Ovary (tissue), 9 donors: Measurements from ENCODE around the gene CD177. TPM values are rescaled to one million over a fixed set of nuclear protein-coding genes. Genes with fewer than 3 reads are reported as not detected.
"Not testable (repeated sequence)": the region's sequence is repeated elsewhere in the genome, so short reads cannot be mapped to it uniquely, and the experiment has no call there.

Experiments
- DNase-seq, 5 donors: peaks; one replicate each; pipeline ENCODE4 v3.0.0-alpha.2; 2019 to 2020
- H3K27ac ChIP-seq, 2 donors: fragments of 200-600 bp; one replicate each; pipeline versions ENCODE4 v1.5.1 to v1.8.0; 2019 to 2022
- H3K27me3 ChIP-seq: fragments of 200-600 bp; one replicate; pipeline ENCODE4 v1.8.0; 2022
- H3K36me3 ChIP-seq: fragments of 200-600 bp; sonication (generic); one replicate; pipeline ENCODE4 v1.5.1; 2019
- H3K4me1 ChIP-seq: one replicate; pipeline ENCODE4 v1.8.1; 2013; ENCODE audit warnings: mild to moderate bottlenecking, moderate library complexity; ENCODE audit not compliant: insufficient read depth
- H3K4me3 ChIP-seq: fragments of 200-600 bp; sonication (generic); one replicate; pipeline ENCODE4 v1.5.1; 2017
- H3K9me3 ChIP-seq, 2 donors: fragments of 200-600 bp in 1 of 2; sonication (generic) in 1 of 2; one replicate each; pipeline versions ENCODE4 v1.5.1 to v1.8.1; 2013 to 2019; ENCODE audit warnings: mild to moderate bottlenecking in 1 of 2, moderate library complexity in 1 of 2
- CTCF ChIP-seq, 3 donors: fragments of 450-650 bp in 2 of 3; fragments of 200-600 bp in 1 of 3; IDR thresholded peaks; one replicate each; pipeline versions ENCODE4 v1.5.1 to v1.8.0; 2016 to 2022; ENCODE audit warnings: antibody characterized with exemption in 3 of 3, mild to moderate bottlenecking in 1 of 3
- EP300 ChIP-seq: sonication (generic); formaldehyde crosslinking; IDR thresholded peaks from one replicate; pipeline ENCODE4 v1.6.1; 2017; ENCODE audit warnings: antibody characterized with exemption
- POLR2A ChIP-seq: fragments of 450-650 bp; IDR thresholded peaks from one replicate; pipeline ENCODE4 v1.6.1; 2017; ENCODE audit warnings: antibody characterized with exemption, mild to moderate bottlenecking, moderate library complexity
- WGBS, 3 donors: extraction: QIAGEN DNeasy Blood & Tissue Kit in 1 of 3; methylation state at CpG; one replicate each; pipeline versions ENCODE4 v1.1.5 to v1.1.7; 2013 to 2017; 5-methylcytosine and 5-hydroxymethylcytosine counted together
- intact Hi-C, 4 donors: fragments of 100-400 bp; cut with DNase I; formaldehyde crosslinking; loops; one replicate each; pipeline versions ENCODE4 v1.11.0 to v1.15.1; 2022 to 2023
- polyA plus RNA-seq, 2 donors: library from polyadenylated mRNA; stranded (reverse); fragments of 200-250 nt in 1 of 2; fragments of 350-450 nt in 1 of 2; fragmentation: Illumina TruSeq in 1 of 2; extraction: RNeasy Lipid Tissue Mini Kit (QIAGEN cat#74804) in 1 of 2; gene quantifications; one replicate each; pipeline ENCODE4 v1.2.3, GENCODE V29; 2013 to 2014
- total RNA-seq, 7 donors: library from RNA; depleted of rRNA in 2 of 7; stranded (reverse); fragments of >200 nt in 2 of 7; fragmentation: NEBNext Ultra II Directional in 3 of 7; extraction: Animal tissue kit (Norgen Biotek cat#: 25700) in 3 of 7; gene quantifications; one replicate each; pipeline versions ENCODE4 v1.1.0 to v1.2.4, GENCODE V29; 2016 to 2023
- donor health status: DM: no; HTN: no; CAD: no; lungs with moderate emphysema.
- donor health status: DM: no; HTN: no; CAD: no.
- donor health status: Bipolar disorder and iron deficiency.
- donor health status: DM: yes; HTN: yes; CAD: no.
- donor health status: DM: no; HTN: no; CAD: no.
- donor health status: DM: yes; HTN: yes; CAD: no.

The CD177 gene
- total and polyA plus RNA-seq, 9 donors = 0.06 to 0.82 (median 0.18) TPM; not detected in 3

- intact Hi-C loops = not testable (repeated sequence)
Measured at GRCh38 chr19:43393501-43393900, 40.0 kb downstream of the CD177 start.

GRCh38 chr19:43395561-43395960 lies 42.1 kb downstream of the CD177 start:
- 71 to 83% (median 78%) methylated on average over 6 of the region's 6 CpGs for WGBS, 3 donors
- Histone ChIP-seq H3K36me3 (no peaks in the 10 kb centered on the region), H3K4me3 (no peak overlapping the region), H3K9me3 (no peaks in the 10 kb centered on the region), H3K4me1 (no peaks in the 10 kb centered on the region), H3K27ac (no peak overlapping the region), H3K27me3 (no peaks in the 10 kb centered on the region)
- DNase-seq = no peak
- intact Hi-C loops = no loop called here
- no peak for TF ChIP-seq CTCF (IDR thresholded peaks at IDR 0.05)
- no peak for TF ChIP-seq POLR2A
- no peak for TF ChIP-seq EP300

More at GRCh38 chr19:43393501-43393900, 40.0 kb downstream of the CD177 start:
- not testable (repeated sequence) for H3K27me3 ChIP-seq, H3K4me1 ChIP-seq, H3K9me3 ChIP-seq, H3K27ac ChIP-seq, H3K36me3 ChIP-seq, H3K4me3 ChIP-seq, DNase-seq
- WGBS, 3 donors = 34 to 52% (median 49%) methylated on average over 3 of the region's 3 CpGs

- DNase-seq = no peak
- H3K4me1 ChIP-seq = no peaks in the 10 kb centered on the region
- no peaks in the 10 kb centered on the region for H3K36me3 ChIP-seq
- H3K27me3 ChIP-seq = no peaks in the 10 kb centered on the region
- 44 to 77% (median 59%) methylated on average over 24 of the region's 24 CpGs for WGBS, 3 donors
- H3K9me3 ChIP-seq = no peaks in the 10 kb centered on the region
- intact Hi-C loops = no loop called here
- H3K4me3 ChIP-seq = no peak overlapping the region
- TF ChIP-seq POLR2A (no peak), CTCF (IDR thresholded peaks at IDR 0.05) (no peak), EP300 (no peak)
- H3K27ac ChIP-seq = no peak overlapping the region
Measured at GRCh38 chr19:43406297-43406696, 52.8 kb downstream of the CD177 start.

GRCh38 chr19:43407416-43408005 lies 54.0 kb downstream of the CD177 start:
- TF ChIP-seq EP300 (no peak), POLR2A (no peak), CTCF (IDR thresholded peaks at IDR 0.05) (no peak)
- Histone ChIP-seq H3K36me3 (no peaks in the 10 kb centered on the region), H3K9me3 (no peaks in the 10 kb centered on the region), H3K4me1 (no peaks in the 10 kb centered on the region), H3K27me3 (no peaks in the 10 kb centered on the region), H3K4me3 (no peak overlapping the region), H3K27ac (no peak overlapping the region)
- DNase-seq = no peak
- 76 to 91% (median 89%) methylated on average over 18 to 22 of the region's 22 CpGs for WGBS, 3 donors
- intact Hi-C loops = no loop called here

GRCh38 chr19:43408043-43408442 lies 54.6 kb downstream of the CD177 start:
- no peak overlapping the region for H3K27ac ChIP-seq
- no peak for TF ChIP-seq CTCF (IDR thresholded peaks at IDR 0.05)
- no peak for TF ChIP-seq POLR2A
- no peak for TF ChIP-seq EP300
- no peaks in the 10 kb centered on the region for H3K36me3 ChIP-seq
- H3K9me3 ChIP-seq = no peaks in the 10 kb centered on the region
- intact Hi-C loops = no loop called here
- no peak for DNase-seq
- H3K27me3 ChIP-seq = no peaks in the 10 kb centered on the region
- H3K4me1 ChIP-seq = no peaks in the 10 kb centered on the region
- 84 to 88% (median 87%) methylated on average over 34 of the region's 34 CpGs for WGBS, 3 donors
- no peak overlapping the region for H3K4me3 ChIP-seq
